Bronchial epithelial cell (primary cell): ENCODE results near the gene SLX9. TPM values are rescaled to one million over a fixed set of nuclear protein-coding genes. Genes with fewer than 3 reads are reported as not detected.
A peak's percentile ranks its signal among the peaks of the same experiment; 100 is the strongest.
"Not testable (repeated sequence)": the region's sequence is repeated elsewhere in the genome, so short reads cannot be mapped to it uniquely, and the experiment has no call there.

Source experiments
- DNase-seq: peaks from one replicate; pipeline ENCODE4 v3.0.0-alpha.2; 2010; ENCODE audit warnings: low read depth
- FAIRE-seq: peaks from 2 replicates; lab custom pipeline; 2011; peaks lifted over from hg19 to GRCh38; lab: Jason Lieb, UNC
- H3K27me3 ChIP-seq: 2 replicates; pipeline ENCODE4 v1.5.1; 2011; ENCODE audit warnings: low read length; ENCODE audit not compliant: control insufficient read depth, insufficient read depth
- H3K36me3 ChIP-seq: 2 replicates; pipeline ENCODE4 v1.5.1; 2011; ENCODE audit warnings: low read length; ENCODE audit not compliant: control insufficient read depth, insufficient read depth
- H3K4me3 ChIP-seq: 2 replicates; pipeline ENCODE4 v1.5.1; 2011; ENCODE audit warnings: mild to moderate bottlenecking, low read depth, low read length, control low read depth
- total RNA-seq: library from RNA; depleted of rRNA; stranded (reverse); fragments of >200 nt; gene quantifications from 2 replicates; pipeline ENCODE4 v1.2.1, GENCODE V29; 2014
- TF ChIP-seq, protein P1 (sequence below): IDR thresholded peaks from 2 replicates; pipeline ENCODE4 v1.5.1; 2011; ENCODE audit warnings: mild to moderate bottlenecking, moderate library complexity, low read length, control low read depth, inconsistent platforms; ENCODE audit not compliant: insufficient read depth, severe bottlenecking

The SLX9 gene
- total RNA-seq, 1 donor from 2014 or later: 34.0 TPM

GRCh38 chr21:44912158-44912473 lies 27.7 kb upstream of the SLX9 start:
- peaks cover 3% of the 10 kb centered on the region for H3K27me3 ChIP-seq
- TF ChIP-seq, protein P1, sequence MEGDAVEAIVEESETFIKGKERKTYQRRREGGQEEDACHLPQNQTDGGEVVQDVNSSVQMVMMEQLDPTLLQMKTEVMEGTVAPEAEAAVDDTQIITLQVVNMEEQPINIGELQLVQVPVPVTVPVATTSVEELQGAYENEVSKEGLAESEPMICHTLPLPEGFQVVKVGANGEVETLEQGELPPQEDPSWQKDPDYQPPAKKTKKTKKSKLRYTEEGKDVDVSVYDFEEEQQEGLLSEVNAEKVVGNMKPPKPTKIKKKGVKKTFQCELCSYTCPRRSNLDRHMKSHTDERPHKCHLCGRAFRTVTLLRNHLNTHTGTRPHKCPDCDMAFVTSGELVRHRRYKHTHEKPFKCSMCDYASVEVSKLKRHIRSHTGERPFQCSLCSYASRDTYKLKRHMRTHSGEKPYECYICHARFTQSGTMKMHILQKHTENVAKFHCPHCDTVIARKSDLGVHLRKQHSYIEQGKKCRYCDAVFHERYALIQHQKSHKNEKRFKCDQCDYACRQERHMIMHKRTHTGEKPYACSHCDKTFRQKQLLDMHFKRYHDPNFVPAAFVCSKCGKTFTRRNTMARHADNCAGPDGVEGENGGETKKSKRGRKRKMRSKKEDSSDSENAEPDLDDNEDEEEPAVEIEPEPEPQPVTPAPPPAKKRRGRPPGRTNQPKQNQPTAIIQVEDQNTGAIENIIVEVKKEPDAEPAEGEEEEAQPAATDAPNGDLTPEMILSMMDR: no peak
- no peak for FAIRE-seq

DNA sequence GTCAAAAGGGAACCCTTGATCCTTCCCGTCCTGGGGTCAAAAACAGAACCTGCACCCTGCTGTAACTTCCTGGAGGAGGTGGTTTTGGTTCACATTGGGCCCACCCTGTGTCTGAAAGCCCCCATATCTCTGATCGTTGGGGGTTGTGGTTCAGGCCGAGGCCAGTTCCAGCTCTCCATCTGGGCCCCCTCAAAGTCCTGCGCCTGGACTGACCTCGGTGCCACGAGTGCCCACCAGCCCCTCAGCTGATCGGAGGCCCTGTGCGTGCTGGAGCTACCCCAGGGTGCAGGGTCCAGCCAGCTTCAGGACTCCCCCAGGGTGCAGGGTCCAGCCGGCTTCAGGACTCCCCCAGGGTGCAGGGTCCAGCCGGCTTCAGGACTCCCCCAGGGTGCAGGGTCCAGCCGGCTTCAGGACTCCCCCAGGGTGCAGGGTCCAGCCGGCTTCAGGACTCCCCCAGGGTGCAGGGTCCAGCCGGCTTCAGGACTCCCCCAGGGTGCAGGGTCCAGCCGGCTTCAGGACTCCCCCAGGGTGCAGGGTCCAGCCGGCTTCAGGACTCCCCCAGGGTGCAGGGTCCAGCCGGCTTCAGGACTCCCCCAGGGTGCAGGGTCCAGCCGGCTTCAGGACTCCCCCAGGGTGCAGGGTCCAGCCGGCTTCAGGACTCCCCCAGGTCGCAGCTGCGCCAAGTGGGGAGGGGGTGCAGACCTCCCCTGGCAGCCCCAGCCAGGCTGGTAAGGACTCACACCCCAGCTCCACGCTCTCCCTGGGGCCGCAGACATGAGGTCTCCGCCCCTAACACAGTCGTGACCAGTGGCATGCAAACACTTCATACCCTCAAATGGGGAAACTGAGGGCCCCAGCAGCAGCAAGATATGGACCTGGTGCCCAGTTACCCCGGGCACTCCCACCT lies 27.1 kb upstream of the SLX9 start:
- not testable (repeated sequence) for H3K27me3 ChIP-seq, H3K4me3 ChIP-seq, FAIRE-seq, DNase-seq, H3K36me3 ChIP-seq

More at GRCh38 chr21:44912158-44912473, 27.7 kb upstream of the SLX9 start:
- DNase-seq: no peak
- Histone ChIP-seq H3K36me3 (no peaks in the 10 kb centered on the region), H3K4me3 (no peak overlapping the region)

- TF ChIP-seq, protein P1: no peak
- Histone ChIP-seq H3K36me3 (no peaks in the 10 kb centered on the region), H3K27me3 (peaks cover 2% of the 10 kb centered on the region), H3K4me3 (no peak overlapping the region)
- no peak for FAIRE-seq
- DNase-seq: no peak
These were observed 26.2 kb upstream of the SLX9 start for GRCh38 chr21:44913425-44914175.

DNA sequence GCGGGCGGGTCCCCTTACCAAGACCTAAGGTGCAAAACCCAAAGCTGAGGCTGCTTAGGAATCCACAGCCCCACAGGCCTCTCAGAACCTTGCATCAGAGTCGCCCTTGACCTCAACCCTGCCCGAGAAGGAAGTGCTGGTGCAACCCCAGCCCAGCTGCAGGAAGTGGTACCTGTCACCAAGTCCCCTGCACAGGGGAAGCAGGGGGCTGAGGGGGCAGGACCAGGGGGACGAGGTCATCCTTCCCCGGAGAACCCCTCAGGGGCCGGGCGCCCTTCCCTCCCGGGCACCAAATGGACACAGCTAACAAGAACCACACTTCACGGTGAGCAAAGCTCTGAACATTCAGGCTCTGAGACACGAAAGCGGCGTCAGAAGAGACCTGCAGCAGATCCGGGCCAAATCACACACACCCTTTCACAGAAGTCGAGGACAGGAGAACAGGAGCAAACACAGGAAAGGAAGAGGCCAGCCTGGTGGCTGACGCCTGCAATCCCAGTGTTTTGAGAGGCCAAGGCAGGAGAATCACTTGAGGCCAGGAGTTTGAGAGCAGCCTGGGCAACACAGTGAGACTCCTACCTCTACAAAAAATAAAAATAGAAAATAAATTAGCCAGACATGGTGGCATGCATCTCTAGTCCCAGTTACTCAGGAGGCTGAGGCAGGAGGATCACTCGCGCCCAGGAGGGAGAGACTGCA lies 25.5 kb upstream of the SLX9 start:
- Histone ChIP-seq H3K36me3 (no peaks in the 10 kb centered on the region), H3K27me3 (no peaks in the 10 kb centered on the region), H3K4me3 (no peak overlapping the region)
- TF ChIP-seq, protein P1: no peak
- FAIRE-seq (no peak), DNase-seq (no peak)

GRCh38 chr21:44916965-44917364 lies 22.9 kb upstream of the SLX9 start:
- Histone ChIP-seq H3K4me3 (no peak overlapping the region), H3K27me3 (no peaks in the 10 kb centered on the region), H3K36me3 (no peaks in the 10 kb centered on the region)
- DNase-seq (peak; percentile 82), FAIRE-seq (no peak)
- TF ChIP-seq, protein P1: no peak
